ENCODE data around the gene UBASH3B.
"Not testable (repeated sequence)": the region's sequence is repeated elsewhere in the genome, so short reads cannot be mapped to it uniquely, and the experiment has no call there.

Gene UBASH3B

GRCh38 chr11:122852074-122852795, 196.7 kb downstream of the UBASH3B start:
- no peak for DNase-seq (ENCODE audit: low read depth)

- DNase-seq (ENCODE audit: low read depth), result no peak
These were observed 197.3 kb downstream of the UBASH3B start for GRCh38 chr11:122852796-122853160.

- no peak for DNase-seq (ENCODE audit: low read depth)
These were observed 197.7 kb downstream of the UBASH3B start for GRCh38 chr11:122853261-122853660.

- no peak for DNase-seq (ENCODE audit: low read depth)
These were observed 198.5 kb downstream of the UBASH3B start for GRCh38 chr11:122853971-122854446.

GRCh38 chr11:122861631-122862030, 206.1 kb downstream of the UBASH3B start:
- no peak for DNase-seq (ENCODE audit: low read depth)

GRCh38 chr11:122862091-122862490, 206.6 kb downstream of the UBASH3B start:
- DNase-seq (ENCODE audit: low read depth), result no peak

GRCh38 chr11:122863154-122863553, 207.6 kb downstream of the UBASH3B start:
- not testable (repeated sequence) for DNase-seq (ENCODE audit: low read depth)

GRCh38 chr11:122863704-122864326, 208.3 kb downstream of the UBASH3B start:
- no peak for DNase-seq (ENCODE audit: low read depth)

Measured in HS-27A (cell line).